H1 (cell line): ENCODE results near the gene ZNF488. TPM values are rescaled to one million over a fixed set of nuclear protein-coding genes. Genes with fewer than 3 reads are reported as not detected.

Experiments used
- CTCF ChIA-PET: fragments of 300-600 bp; sonication (Branson Sonifier 250); formaldehyde crosslinking; loops from one replicate; lab custom pipeline; 2021; ENCODE audit not compliant: partially characterized antibody; lab: Charles Lee
- POLR2A ChIA-PET: fragments of 300-600 bp; sonication (Branson Sonifier 250); formaldehyde crosslinking; loops from one replicate; lab custom pipeline; 2021; ENCODE audit warnings: inconsistent platforms; ENCODE audit not compliant: partially characterized antibody; lab: Charles Lee
- DNase-seq, 2 experiments: peaks; one replicate each; pipeline versions ENCODE4 v3.0.0 to v3.0.0-alpha.2; 2010 to 2022; ENCODE audit warnings: low spot score in 2 of 2, low read depth in 1 of 2, mixed read lengths in 1 of 2
- FAIRE-seq: peaks from 2 replicates; lab custom pipeline; 2011; peaks lifted over from hg19 to GRCh38; lab: Jason Lieb, UNC
- H2AFZ ChIP-seq: 2 replicates; pipeline ENCODE4 v1.8.1; 2012; ENCODE audit warnings: low read length, inconsistent platforms
- H2AK5ac ChIP-seq: 2 replicates; pipeline ENCODE4 v1.6.1; 2013; ENCODE audit warnings: low read depth, low read length
- H2BK120ac ChIP-seq: replicated peaks from 2 replicates; pipeline ENCODE3; 2013; ENCODE audit warnings: low read depth, low read length, inconsistent platforms
- H2BK12ac ChIP-seq: 2 replicates; pipeline ENCODE4 v1.6.1; 2013; ENCODE audit warnings: low read depth, low read length
- H2BK15ac ChIP-seq: 2 replicates; pipeline ENCODE4 v1.6.1; 2013; ENCODE audit warnings: low read length
- H2BK20ac ChIP-seq: 2 replicates; pipeline ENCODE4 v1.6.1; 2013; ENCODE audit warnings: low read length
- H2BK5ac ChIP-seq: 2 replicates; pipeline ENCODE4 v1.6.1; 2013; ENCODE audit warnings: low read depth, low read length
- H3K14ac ChIP-seq: 2 replicates; pipeline ENCODE4 v1.6.1; 2013; ENCODE audit warnings: inconsistent platforms; ENCODE audit not compliant: insufficient read length
- H3K18ac ChIP-seq: 2 replicates; pipeline ENCODE4 v1.6.1; 2013; ENCODE audit warnings: low read length; ENCODE audit errors: extremely low read depth
- H3K23ac ChIP-seq: 2 replicates; pipeline ENCODE4 v1.6.1; 2013; ENCODE audit warnings: inconsistent platforms; ENCODE audit not compliant: insufficient read length
- H3K23me2 ChIP-seq: 2 replicates; pipeline ENCODE4 v1.6.1; 2013; ENCODE audit warnings: low read depth, low read length
- H3K27ac ChIP-seq: 2 replicates; pipeline ENCODE4 v1.6.1; 2011; ENCODE audit warnings: low read depth, low read length, inconsistent platforms
- H3K27me3 ChIP-seq, 4 experiments: replicated peaks in 1 of 4; 1 replicate in 1 of 4; 2 replicates in 3 of 4; pipeline versions ENCODE4 v1.6.1 to v1.8.1; 2011 to 2013; ENCODE audit warnings: low read length in 3 of 4, mild to moderate bottlenecking in 3 of 4, inconsistent platforms in 2 of 4, mixed read lengths in 2 of 4, moderate library complexity in 1 of 4; ENCODE audit not compliant: control insufficient read depth in 3 of 4, insufficient read depth in 3 of 4; ENCODE audit errors: extremely low read depth in 1 of 4
- H3K36me3 ChIP-seq, 4 experiments: 2 replicates each; pipeline versions ENCODE4 v1.6.1 to v1.8.1; 2011 to 2013; ENCODE audit warnings: mild to moderate bottlenecking in 4 of 4, low read length in 3 of 4, moderate library complexity in 2 of 4, control low read depth in 1 of 4, inconsistent platforms in 1 of 4; ENCODE audit not compliant: insufficient read depth in 4 of 4, control insufficient read depth in 2 of 4
- H3K4ac ChIP-seq: replicated peaks from 2 replicates; pipeline ENCODE3; 2013; ENCODE audit warnings: low read length, low read depth, mixed read lengths, inconsistent platforms; ENCODE audit not compliant: insufficient read length
- H3K4me1 ChIP-seq, 4 experiments: replicated peaks in 1 of 4; 1 replicate in 1 of 4; 2 replicates in 3 of 4; pipeline versions ENCODE4 v1.6.1 to v1.8.1; 2011 to 2013; ENCODE audit warnings: low read length in 3 of 4, inconsistent platforms in 2 of 4, mixed read lengths in 1 of 4; ENCODE audit not compliant: insufficient read depth in 4 of 4, control insufficient read depth in 3 of 4
- H3K4me2 ChIP-seq, 2 experiments: 2 replicates each; pipeline versions ENCODE4 v1.6.1 to v1.8.1; 2011 to 2013; ENCODE audit warnings: low read depth in 2 of 2, low read length in 2 of 2, control low read depth in 1 of 2, inconsistent platforms in 1 of 2, mild to moderate bottlenecking in 1 of 2; ENCODE audit not compliant: insufficient read depth in 1 of 2
- H3K4me3 ChIP-seq, 4 experiments: fragments of 200-600, 300-600 bp in 1 of 4; sonication (generic), shearing (Covaris generic), sonication (Bioruptor Twin) in 1 of 4; 2 replicates each; pipeline versions ENCODE4 v1.5.1 to v1.8.1; 2011 to 2016; ENCODE audit warnings: low read length in 4 of 4, low read depth in 3 of 4, control low read depth in 2 of 4, inconsistent platforms in 2 of 4, mild to moderate bottlenecking in 2 of 4, mixed read lengths in 1 of 4, moderate library complexity in 1 of 4; ENCODE audit not compliant: insufficient read depth in 2 of 4; ENCODE audit errors: extremely low read depth in 1 of 4
- H3K56ac ChIP-seq: replicated peaks from 2 replicates; pipeline ENCODE3; 2013; ENCODE audit warnings: low read depth, mild to moderate bottlenecking, mixed read lengths, low read length, inconsistent platforms; ENCODE audit not compliant: insufficient read length
- H3K79me1 ChIP-seq: 2 replicates; pipeline ENCODE4 v1.6.1; 2013; ENCODE audit warnings: low read depth, low read length, control low read depth
- H3K79me2 ChIP-seq, 2 experiments: 2 replicates each; pipeline versions ENCODE4 v1.6.1 to v1.8.1; 2012 to 2013; ENCODE audit warnings: low read length in 2 of 2, mild to moderate bottlenecking in 2 of 2, inconsistent platforms in 1 of 2; ENCODE audit not compliant: insufficient read depth in 2 of 2, control insufficient read depth in 1 of 2
- H3K9ac ChIP-seq, 4 experiments: replicated peaks in 1 of 4; 1 replicate in 1 of 4; 2 replicates in 3 of 4; pipeline versions ENCODE4 v1.6.1 to v1.8.1; 2011 to 2013; ENCODE audit warnings: low read depth in 3 of 4, low read length in 3 of 4, control low read depth in 2 of 4, mild to moderate bottlenecking in 2 of 4, moderate library complexity in 2 of 4, inconsistent platforms in 1 of 4; ENCODE audit errors: extremely low read depth in 1 of 4
- H3K9me3 ChIP-seq, 2 experiments: 2 replicates each; pipeline versions ENCODE4 v1.6.1 to v1.8.1; 2012 to 2013; ENCODE audit warnings: mild to moderate bottlenecking in 2 of 2, moderate library complexity in 2 of 2, control low read depth in 1 of 2, inconsistent platforms in 1 of 2, low read depth in 1 of 2, low read length in 1 of 2, mixed read lengths in 1 of 2; ENCODE audit not compliant: insufficient read depth in 2 of 2
- H4K20me1 ChIP-seq, 2 experiments: replicated peaks in 1 of 2; 2 replicates each; pipeline versions ENCODE3 to v1.8.1; 2011 to 2013; ENCODE audit warnings: inconsistent platforms in 2 of 2, low read length in 2 of 2, mild to moderate bottlenecking in 1 of 2; ENCODE audit not compliant: insufficient read depth in 2 of 2, control insufficient read depth in 1 of 2
- H4K5ac ChIP-seq: 2 replicates; pipeline ENCODE4 v1.6.1; 2013; ENCODE audit warnings: low read length, low read depth, mixed read lengths, inconsistent platforms; ENCODE audit not compliant: insufficient read length
- H4K8ac ChIP-seq: 2 replicates; pipeline ENCODE4 v1.8.0; 2013; ENCODE audit warnings: mild to moderate bottlenecking, moderate library complexity, low read length, inconsistent platforms; ENCODE audit not compliant: insufficient read depth; ENCODE audit errors: extremely low read depth
- H4K91ac ChIP-seq: replicated peaks from 2 replicates; pipeline ENCODE3; 2013; ENCODE audit warnings: low read length, mixed read lengths, inconsistent platforms; ENCODE audit not compliant: insufficient read length
- BCL11A ChIP-seq, 2 experiments: IDR thresholded peaks; one replicate each; pipeline ENCODE4 v1.6.1; 2011; ENCODE audit warnings: low read depth in 2 of 2, low read length in 2 of 2, mild to moderate bottlenecking in 2 of 2
- JUN ChIP-seq: IDR thresholded peaks from 2 replicates; pipeline ENCODE4 v1.6.1; 2011; ENCODE audit warnings: low read depth, mild to moderate bottlenecking, improper control_type of control experiment, low read length
- MAFK ChIP-seq: IDR thresholded peaks from 2 replicates; pipeline ENCODE4 v1.6.1; 2012; ENCODE audit warnings: low read depth, mild to moderate bottlenecking, improper control_type of control experiment, low read length
- PHF8 ChIP-seq: fragments of 200-600 bp; sonication (generic); conservative IDR thresholded peaks from 2 replicates; pipeline ENCODE4 v1.7.1; 2012; ENCODE audit warnings: low read depth, mild to moderate bottlenecking, inconsistent platforms, low read length, moderate library complexity
- RNF2 ChIP-seq: fragments of 200-900, 300-1000 bp; sonication (generic); IDR thresholded peaks from 2 replicates; pipeline ENCODE4 v1.7.1; 2016; ENCODE audit warnings: borderline replicate concordance, low read depth, mild to moderate bottlenecking, antibody characterized with exemption, low read length; ENCODE audit not compliant: poor library complexity, severe bottlenecking; ENCODE audit errors: missing control alignments
- SP2 ChIP-seq: IDR thresholded peaks from 2 replicates; pipeline ENCODE4 v1.6.1; 2012; ENCODE audit warnings: mild to moderate bottlenecking, low read length, inconsistent platforms
- WGBS, 2 experiments: shearing (Covaris generic) in 1 of 2; methylation state at CpG; one replicate each; pipeline versions ENCODE4 v1.1.6 to v1.1.7; 2013 to 2015; ENCODE audit warnings: low lambda C conversion rate in 2 of 2, mixed read lengths in 2 of 2, inconsistent platforms in 1 of 2, low coverage in 1 of 2, missing lambda C conversion rate in 1 of 2; ENCODE audit not compliant: insufficient replicate concordance in 2 of 2, insufficient coverage in 1 of 2, insufficient read length in 1 of 2; ENCODE audit errors: extremely low coverage in 1 of 2, missing lambda C conversion rate in 1 of 2; 5-methylcytosine and 5-hydroxymethylcytosine counted together
- polyA plus RNA-seq, 7 experiments: library from polyadenylated mRNA; depleted of rRNA in 3 of 7; stranded (reverse) in 5 of 7; unstranded in 2 of 7; fragments of >200 nt in 5 of 7; fragments of 200-250 nt in 2 of 7; gene quantifications; 1 replicate in 5 of 7; 2 replicates in 1 of 7; 4 replicates in 1 of 7; pipeline versions ENCODE4 v1.2.1 to v1.2.3, GENCODE V29; 2011 to 2013; ENCODE audit warnings: missing spikeins in 2 of 7, mixed read lengths in 2 of 7
- total RNA-seq: library from RNA; stranded (reverse); fragmentation: NEBNext Ultra II Directional; extraction: Animal tissue kit (Norgen Biotek cat#: 25700); gene quantifications from 2 replicates; pipeline ENCODE4 v1.2.1, GENCODE V29; 2021

ZNF488 gene
- total and polyA plus RNA-seq, 2 of the 8 experiments (the other 6 are each of a cell fraction or from before 2014, with no cell fraction given) = 7.9 to 11.4 TPM

DNA sequence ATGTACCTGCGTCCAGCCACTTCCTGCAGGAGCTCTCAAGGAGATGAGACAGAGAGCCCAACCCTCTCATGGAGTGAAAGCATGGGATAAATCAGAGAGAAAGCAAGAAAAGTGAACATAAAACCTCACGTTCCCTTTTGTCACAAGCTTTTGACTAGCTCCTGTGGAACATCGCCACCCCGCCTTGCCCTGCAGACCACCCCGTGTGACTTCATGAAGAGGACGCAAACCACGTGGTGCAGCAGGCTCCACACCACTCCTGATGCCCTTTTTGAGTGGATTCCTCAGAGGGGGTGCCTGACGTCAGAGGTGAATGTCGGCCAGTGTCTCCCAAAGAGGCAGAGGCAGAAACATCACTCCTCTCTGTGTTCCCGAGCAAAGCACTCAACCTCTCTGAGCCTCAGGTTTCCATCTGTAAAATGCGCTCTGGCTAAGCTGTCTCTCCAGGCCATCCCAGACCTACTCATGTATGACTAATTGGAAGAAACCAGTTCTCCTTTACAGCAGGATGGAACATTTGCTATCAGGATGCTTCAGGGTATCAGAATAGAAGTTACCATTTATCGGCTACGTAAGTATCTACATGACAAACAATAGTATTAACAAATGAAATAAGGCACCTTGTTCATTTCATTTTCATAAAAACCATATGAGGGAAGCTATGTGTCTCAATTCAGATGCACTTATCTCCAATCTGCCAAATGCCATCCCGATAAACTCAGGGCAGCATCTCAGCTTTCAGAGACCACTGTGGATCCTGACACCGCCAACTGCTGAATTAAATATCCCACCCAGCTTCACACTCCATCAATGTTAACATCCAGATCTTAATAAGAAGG lies 5.3 kb downstream of the ZNF488 start:
- H2BK12ac ChIP-seq = no peak overlapping the region
- TF ChIP-seq MAFK (no peak), SP2 (no peak), PHF8 (no peak), JUN (no peak), RNF2 (no peak), BCL11A (IDR thresholded peaks at IDR 0.05; ENCODE audit: low read depth in 2 of 2, low read length in 2 of 2) (no peak)
- TF ChIP-seq, all 59 proteins: peak for 0
- peaks cover 0 to 12% (median 5%) of the 10 kb centered on the region in 4 experiments; a peak in 5 of 7 replicates for H3K4me1 ChIP-seq
- no peak overlapping the region for H3K9ac ChIP-seq
- WGBS, 2 experiments = 86% methylated on average over 15 of the region's 15 CpGs; no CpG with 5 or more reads in 1 of the 2 experiments
- H2BK15ac ChIP-seq = no peak overlapping the region
- FAIRE-seq (no peak), DNase-seq (peak in 1 of 2 experiments; percentile 23)
- no peak overlapping the region for H3K14ac ChIP-seq
- no peaks in the 10 kb centered on the region for H3K9me3 ChIP-seq
- H2BK5ac ChIP-seq = no peak overlapping the region
- no peaks in the 10 kb centered on the region; the same call in none of the 2 replicates for H3K79me1 ChIP-seq
- no peak overlapping the region for H3K23ac ChIP-seq
- no peak overlapping the region for H4K5ac ChIP-seq
- no peak overlapping the region for H4K8ac ChIP-seq
- H2BK120ac ChIP-seq = no peak overlapping the region
- H2AK5ac ChIP-seq = no peak overlapping the region
- no peaks in the 10 kb centered on the region for H3K79me2 ChIP-seq
- no peak overlapping the region for H3K27ac ChIP-seq
- H3K36me3 ChIP-seq = no peaks in the 10 kb centered on the region
- H3K4me2 ChIP-seq = no peak overlapping the region
- H2AFZ ChIP-seq = no peak overlapping the region
- H3K56ac ChIP-seq = no peak overlapping the region
- H4K91ac ChIP-seq = no peak overlapping the region
- no peak overlapping the region for H3K4me3 ChIP-seq
- no peaks in the 10 kb centered on the region for H4K20me1 ChIP-seq
- H3K4ac ChIP-seq = no peak overlapping the region
- peaks cover 5% of the 10 kb centered on the region for H3K23me2 ChIP-seq
- CTCF ChIA-PET = interaction anchor here (0.6 to 6.0 kb wide), 8 partner anchors 10 to 354 kb away, joined by 3 to 49 read pairs (median 6); no protein-coding TSS in a partner anchor
- POLR2A ChIA-PET = interaction anchor here (3.6 kb wide), 1 partner anchor 1095 kb away, joined by 18 read pairs; no protein-coding TSS in a partner anchor
- H3K27me3 ChIP-seq = no peaks in the 10 kb centered on the region
- no peak overlapping the region for H3K18ac ChIP-seq
- H2BK20ac ChIP-seq = no peak overlapping the region
